GM08714 (cell line): ENCODE measurements around the gene LMAN1L.

ENCODE experiments used
- H3K4me3 ChIP-seq: fragments of 200-500 bp; sonication (Bioruptor generic); 2 replicates; pipeline ENCODE4 v1.5.1; 2014; ENCODE audit warnings: mild to moderate bottlenecking, low read length, inconsistent platforms
- ZNF274 ChIP-seq: IDR thresholded peaks from 2 replicates; pipeline ENCODE4 v1.6.1; 2012; ENCODE audit warnings: mild to moderate bottlenecking, low read depth, low read length

LMAN1L gene

DNA sequence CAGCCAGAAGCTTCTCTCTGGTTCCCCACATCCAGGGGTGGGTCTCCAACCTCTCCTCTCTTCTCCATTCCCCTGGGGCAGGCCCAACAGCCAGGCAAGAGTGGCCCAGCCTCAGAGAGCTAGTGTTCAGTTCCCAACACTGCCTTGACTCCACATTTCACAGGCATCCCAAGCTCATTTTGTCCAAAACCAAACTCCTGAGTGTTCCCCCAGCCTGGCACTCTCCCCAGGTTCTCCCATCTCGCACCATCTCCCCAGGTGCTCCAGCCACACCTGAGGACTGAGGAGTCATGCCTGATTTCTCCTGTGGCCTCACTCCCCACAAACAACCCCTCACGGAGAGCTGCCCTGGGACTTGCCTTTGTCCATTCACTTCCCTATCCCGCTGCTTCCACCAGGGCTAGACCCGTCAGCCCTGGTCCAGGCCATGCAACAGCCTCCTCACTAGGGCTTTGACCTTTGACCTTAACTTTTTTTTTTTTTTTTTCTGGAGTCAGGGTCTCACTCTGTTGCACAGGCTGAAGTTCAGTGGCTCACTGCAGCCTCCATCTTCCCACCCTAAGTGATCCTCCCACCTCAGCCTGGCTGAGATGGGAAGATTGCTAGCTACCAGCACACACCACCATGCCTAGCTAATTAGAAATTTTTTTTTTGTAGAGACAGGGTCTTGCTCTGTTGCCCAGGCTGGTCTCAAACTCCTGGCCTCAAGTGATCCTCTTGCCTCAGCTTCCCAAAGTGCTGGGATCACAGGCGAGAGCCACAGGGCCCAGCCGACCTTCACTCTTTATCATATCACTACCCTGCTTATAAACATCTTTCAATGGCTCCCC, 34.7 kb upstream of the LMAN1L start:
- no peak overlapping the region; the same call in 1 of the 2 replicates for H3K4me3 ChIP-seq
- no peak for TF ChIP-seq ZNF274

DNA sequence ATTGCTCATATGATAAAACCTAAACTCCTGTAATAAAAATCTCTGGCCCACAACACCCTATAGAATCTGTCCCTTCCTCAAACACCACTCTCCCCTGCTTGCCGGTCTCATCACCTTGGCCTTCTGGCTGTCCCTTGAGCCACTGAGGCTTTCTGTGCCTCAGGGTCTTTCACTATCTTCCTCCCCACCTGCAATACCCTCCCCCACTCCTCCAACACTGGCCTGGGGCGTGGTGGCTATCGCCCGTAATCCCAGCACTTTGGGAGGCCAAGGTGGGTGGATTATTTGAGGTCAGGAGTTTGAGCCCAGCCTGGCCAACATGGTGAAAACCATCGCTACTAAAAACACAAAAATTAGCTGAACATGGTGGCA, 34.0 kb upstream of the LMAN1L start:
- no peak for TF ChIP-seq ZNF274
- H3K4me3 ChIP-seq, result no peak overlapping the region

DNA sequence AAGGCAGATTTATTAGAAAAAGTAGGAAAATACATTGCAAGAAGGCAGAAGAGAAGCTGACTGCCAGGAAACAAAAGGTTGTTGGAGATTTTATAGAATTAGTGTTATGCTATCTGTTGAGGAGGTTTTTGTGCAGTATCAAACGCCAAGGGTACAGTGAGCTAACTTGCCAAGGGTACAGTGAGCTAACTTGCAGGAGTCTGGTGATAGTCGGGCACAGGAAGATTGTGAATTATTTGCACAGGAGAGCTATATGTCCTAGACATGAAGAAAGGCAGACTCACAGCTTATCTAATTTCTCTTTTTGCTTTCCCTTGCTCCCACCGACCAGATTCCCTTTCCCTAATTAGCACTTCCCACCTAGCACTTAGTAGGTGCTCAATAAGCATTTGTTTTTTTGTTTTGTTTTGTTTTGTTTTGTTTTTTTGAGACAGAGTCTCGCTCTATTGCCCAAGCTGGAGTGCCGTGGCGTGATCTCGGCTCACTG, 33.4 kb upstream of the LMAN1L start:
- TF ChIP-seq ZNF274, result no peak
- H3K4me3 ChIP-seq, result no peak overlapping the region

DNA sequence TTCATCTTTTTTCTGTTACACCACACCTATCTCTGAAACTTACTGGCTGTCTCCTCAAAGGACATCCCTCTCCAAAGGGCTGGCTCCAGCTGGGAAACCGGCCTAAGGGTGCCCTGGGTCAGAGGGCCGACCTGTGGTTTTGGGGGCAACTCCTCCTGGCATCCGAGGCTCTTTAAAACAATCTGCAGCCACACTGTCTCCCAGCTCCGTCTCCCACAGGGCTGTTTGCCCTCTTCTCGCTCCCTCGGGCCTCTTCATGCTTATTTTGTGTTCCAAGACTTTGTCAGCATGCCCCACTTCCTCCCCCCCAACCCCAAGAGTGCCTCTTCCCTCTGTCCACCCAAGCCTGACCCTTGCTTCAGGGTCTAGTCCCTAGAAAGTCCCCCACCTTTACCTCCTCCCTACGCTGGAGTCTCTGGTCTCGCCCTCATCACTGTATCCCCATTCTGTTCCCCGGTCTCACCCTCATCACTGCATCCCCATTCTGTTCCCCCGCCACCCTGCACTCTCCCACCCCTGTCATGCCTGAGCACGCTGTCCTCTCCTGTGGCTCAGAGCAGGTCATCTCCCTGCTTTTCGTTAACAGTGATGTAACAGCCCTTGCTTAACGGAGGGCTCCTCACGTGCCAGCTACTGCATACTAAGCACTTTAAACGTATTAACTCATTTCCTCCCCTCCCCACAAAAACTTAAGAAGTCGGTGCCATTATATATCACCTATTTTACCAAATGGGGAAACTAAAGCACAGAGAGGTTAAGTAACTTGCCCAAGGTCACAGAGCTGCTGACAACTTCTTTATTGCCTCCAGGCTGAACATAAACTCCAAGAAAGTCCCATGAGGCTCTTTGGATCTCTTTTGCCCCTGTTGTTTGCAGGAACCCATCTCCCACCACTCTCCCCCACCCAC, 31.9 kb upstream of the LMAN1L start:
- TF ChIP-seq ZNF274, result no peak
- peak overlapping the region; percentile 47; the same call in 1 of the 2 replicates for H3K4me3 ChIP-seq

DNA sequence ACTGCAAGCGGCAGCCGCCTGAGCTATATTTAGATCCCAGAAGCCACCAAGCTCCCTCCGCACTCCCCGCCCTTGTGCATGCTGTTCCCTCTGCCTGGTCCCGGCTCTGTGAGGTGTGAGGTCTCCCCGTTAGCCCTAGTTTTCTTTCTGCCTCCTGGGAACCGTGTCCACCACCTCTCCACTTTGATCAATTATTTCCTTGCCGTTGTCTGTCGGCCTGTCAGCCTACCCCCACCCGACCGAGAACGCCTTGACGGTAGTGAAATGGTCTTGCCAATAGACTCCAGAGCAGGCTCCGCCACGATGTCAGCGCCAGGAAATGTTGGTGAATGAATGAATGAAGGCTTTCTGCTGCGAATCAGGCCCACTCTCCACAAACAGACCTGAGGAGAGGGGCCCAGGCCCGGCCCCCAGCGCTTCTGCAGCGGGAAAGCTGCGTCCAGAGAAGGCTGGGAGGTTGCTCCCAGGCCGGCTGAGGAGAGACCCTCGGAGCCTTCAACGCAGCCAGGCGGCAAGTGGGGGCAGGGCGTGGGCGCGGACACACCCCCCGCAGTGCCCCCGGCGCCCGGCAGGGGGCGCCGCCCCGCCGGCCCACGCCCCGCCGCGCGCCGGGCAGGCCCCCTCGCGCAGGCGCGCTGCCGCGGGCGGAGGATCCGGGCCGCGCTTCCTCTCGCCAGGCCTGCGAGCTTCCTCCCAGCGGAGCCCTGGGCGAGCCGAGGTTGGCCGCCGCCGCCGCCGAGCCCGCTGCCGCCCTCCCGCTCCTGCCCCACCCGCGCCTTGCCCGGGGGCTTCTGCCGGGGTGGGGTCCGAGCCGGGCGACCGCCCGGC, 31.0 kb upstream of the LMAN1L start, which contains the start of gene CSK:
CSK (plus strand) TSS at position 650 of the 828 bp plus-strand sequence. CDS start 16,218 bp downstream, outside the sequence.
- no peak for TF ChIP-seq ZNF274
- peak within 1 kb of the TSS; percentile 93 for H3K4me3 ChIP-seq

DNA sequence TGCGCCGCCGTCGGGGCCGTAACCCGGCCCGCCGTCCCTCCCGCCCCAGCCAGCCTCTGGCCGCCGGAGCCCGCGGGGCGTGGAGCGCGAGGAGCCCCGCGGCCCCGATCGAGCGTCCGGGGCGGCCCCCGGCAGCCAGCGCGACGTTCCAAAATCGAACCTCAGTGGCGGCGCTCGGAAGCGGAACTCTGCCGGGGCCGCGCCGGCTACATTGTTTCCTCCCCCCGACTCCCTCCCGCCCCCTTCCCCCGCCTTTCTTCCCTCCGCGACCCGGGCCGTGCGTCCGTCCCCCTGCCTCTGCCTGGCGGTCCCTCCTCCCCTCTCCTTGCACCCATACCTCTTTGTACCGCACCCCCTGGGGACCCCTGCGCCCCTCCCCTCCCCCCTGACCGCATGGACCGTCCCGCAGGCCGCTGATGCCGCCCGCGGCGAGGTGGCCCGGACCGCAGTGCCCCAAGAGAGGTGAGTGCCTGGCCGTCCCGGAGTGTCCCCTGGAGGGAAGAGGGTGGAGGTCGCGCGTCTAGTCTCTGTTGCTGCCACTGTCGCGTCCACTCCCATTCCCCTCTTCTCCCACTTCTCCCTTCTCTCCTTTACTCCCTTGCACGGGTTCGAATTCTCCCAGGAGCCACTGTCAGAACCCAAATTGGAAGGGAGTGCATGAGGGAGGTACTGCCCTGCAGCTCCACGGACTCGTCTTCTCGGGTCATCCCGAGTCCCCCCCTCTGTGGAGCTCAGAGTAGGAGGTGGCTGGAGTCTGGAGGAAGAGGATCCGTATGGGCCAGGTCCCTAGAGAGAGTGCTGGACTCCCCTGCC, 30.2 kb upstream of the LMAN1L start:
- TF ChIP-seq ZNF274, result no peak
- peak overlapping the region; percentile 93 for H3K4me3 ChIP-seq

DNA sequence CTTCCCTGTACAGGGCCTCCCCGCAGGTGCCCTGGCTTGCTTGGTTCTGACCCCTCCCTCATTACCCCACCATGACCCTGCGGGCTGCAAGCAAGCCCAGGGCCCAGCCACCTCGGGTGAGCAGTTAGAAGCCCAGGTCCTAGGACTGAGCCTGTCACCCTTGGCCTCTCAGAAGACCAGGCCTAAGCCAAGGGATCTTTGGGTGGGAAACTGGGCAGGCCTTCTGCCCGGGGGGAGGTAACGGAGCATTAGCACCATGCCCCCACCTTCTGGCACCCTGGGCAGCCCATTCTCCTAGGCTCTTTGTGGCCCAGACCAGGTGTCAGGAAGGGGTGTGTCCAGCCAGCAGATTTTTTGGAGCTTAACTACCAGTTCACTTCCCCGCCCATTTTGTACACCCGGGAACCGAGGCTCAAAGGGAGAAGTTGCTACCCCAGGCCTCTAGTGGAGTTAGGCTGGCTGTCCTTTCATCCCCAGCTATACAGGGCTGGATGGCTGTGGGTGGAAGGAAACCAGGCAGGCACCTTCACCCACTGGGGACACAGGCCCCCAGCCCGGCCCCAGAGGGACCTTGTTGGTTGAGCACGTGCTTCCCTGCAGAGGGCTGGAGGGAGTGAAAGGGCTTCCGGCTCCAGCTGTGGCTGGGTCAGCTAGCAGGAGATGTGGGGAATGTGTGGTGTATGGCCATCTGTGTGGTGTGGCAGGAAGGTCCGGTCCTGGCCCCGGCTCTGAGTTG, 29.4 kb upstream of the LMAN1L start:
- H3K4me3 ChIP-seq, result peak overlapping the region; percentile 93
- no peak for TF ChIP-seq ZNF274

DNA sequence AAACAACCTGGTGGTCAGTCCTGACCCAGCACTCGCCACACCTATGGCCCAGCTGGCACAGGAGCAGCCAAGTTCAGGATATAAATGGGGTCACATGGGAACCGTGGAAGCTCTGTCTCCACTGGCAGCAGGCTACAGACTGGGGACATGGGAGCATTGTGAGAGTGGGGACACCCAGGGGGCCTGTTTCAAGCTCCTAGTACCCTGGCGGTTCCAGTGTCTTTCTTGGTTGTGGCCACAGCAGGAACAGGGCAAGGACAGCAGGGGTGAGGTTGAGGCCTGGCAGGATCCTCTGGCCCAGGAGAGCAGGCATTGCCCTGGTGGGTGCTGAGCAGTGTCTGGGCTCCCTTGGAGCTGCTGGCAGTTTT, 28.8 kb upstream of the LMAN1L start:
- H3K4me3 ChIP-seq, result peak overlapping the region; percentile 93; the same call in 1 of the 2 replicates
- no peak for TF ChIP-seq ZNF274

DNA sequence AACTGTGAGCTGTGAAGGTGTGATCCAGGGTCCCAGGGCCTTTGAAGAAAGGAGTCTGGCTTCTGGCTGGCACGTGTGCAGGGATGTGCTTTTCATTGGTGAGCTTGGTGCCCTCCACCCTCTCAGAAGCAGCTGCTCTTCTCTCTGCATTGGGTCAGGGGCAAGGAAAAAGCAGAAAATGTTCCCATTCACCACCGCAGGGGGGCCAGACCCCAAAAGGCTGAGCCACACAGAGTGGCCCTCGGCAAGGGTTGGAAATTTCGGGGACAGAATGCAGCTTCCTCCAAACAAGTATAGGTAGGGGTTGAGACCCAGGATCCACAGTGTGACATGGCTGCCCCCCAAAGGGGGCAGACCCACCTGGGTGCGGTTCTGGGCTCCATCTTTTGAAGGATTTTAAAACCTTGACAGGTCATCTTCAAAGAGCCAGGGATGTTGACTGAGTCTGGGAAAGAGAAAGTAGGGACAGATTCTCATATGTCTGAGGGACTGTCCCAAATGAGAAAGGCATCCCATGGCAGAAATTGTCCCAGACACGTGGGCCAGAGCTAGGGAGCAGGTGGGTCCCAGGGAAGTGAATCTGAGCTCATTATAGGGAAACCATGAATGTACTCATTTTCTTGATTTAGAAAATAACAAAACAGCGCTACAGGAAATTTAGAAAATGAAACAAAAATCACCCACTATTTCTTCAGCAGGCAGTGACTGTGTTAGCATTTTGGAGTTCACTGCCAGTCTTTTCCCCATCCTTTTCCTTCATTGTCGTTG, 28.0 kb upstream of the LMAN1L start:
- TF ChIP-seq ZNF274, result no peak
- peak overlapping the region; percentile 93; the same call in 1 of the 2 replicates for H3K4me3 ChIP-seq

DNA sequence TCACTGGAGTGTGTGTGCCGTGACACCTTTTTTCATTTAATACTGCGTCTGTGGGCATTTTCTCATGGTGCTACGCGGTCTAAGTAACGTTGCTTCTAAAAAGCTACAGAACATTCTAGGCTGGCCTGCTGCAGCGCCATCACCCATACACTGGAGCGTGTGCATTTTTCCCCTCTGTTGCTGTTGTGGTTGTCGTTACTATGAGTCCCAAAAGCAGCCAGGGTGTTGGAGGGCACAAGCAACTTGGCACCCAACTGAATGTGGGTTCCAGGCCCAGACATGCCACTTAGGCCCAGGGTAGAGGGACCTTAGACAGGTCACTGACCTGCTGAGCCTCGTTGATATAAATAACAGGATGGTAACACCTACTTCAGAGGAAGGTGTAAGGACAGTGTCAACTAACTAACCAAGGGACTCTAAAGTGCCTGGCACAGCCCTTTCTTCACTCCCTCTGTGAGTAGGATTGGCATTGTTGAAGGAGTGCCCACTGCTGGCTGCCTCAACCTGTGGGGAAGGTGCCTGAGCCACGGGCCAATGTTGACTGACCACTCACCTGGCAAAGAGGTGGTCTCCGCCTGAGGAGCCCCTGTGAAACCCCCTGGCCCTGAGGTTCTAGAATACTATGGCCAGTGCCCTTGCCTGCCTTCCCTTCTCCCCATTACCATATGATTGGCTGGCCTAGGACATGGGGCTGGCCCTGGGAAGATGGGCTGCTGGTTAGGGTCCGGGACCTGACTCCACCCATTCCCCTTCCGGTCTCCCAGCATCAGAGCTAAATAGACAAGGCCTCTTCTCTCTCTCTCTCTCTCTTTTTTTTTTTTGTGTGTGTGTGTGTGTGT, 27.2 kb upstream of the LMAN1L start:
- TF ChIP-seq ZNF274, result no peak
- H3K4me3 ChIP-seq, result peak overlapping the region; percentile 93; the same call in 1 of the 2 replicates

DNA sequence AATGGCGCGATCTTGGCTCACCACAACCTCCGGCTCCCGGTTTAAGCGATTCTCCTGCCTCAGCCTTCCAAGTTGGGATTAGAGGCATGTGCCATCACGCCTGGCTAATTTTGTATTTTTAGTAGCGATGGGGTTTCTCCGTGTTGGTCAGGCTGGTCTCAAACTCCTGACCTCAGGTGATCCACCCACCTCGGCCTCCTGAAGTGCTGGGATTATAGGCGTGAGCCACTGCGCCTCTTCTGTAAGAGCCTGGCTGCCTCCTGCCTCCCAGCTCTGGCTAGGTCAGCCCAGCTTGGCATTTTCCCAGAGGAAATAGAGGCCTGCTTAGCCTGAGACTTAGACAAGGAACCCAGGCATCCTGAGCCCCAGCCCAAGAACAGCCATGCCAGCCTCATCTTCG, 26.6 kb upstream of the LMAN1L start:
- H3K4me3 ChIP-seq, result peak overlapping the region; percentile 93; the same call in 1 of the 2 replicates
